HG03039 (cell line): ENCODE measurements around the gene AHCTF1.
"Not testable (repeated sequence)": the region's sequence is repeated elsewhere in the genome, so short reads cannot be mapped to it uniquely, and the experiment has no call there.

Experiments
- ATAC-seq: cut with Tn5 transposase; IDR thresholded peaks from one replicate; pipeline ENCODE4 v1.9.1; 2021; ENCODE audit warnings: mild to moderate bottlenecking, moderate library complexity; ENCODE audit not compliant: unreplicated experiment

The AHCTF1 gene

GRCh38 chr1:246837418-246838117 is 94.2 kb downstream of the AHCTF1 start:
- no peak for ATAC-seq

- no peak for ATAC-seq
Measured at GRCh38 chr1:246836209-246836966, 95.4 kb downstream of the AHCTF1 start.

- no peak for ATAC-seq
Measured at GRCh38 chr1:246831543-246831942, 100.2 kb downstream of the AHCTF1 start.

- no peak for ATAC-seq
Measured at GRCh38 chr1:246828818-246829217, 102.9 kb downstream of the AHCTF1 start.

GRCh38 chr1:246827396-246827795 is 104.4 kb downstream of the AHCTF1 start:
- no peak for ATAC-seq

- no peak for ATAC-seq
Measured at GRCh38 chr1:246825557-246826175, 106.1 kb downstream of the AHCTF1 start.

GRCh38 chr1:246824541-246824940 is 107.2 kb downstream of the AHCTF1 start:
- ATAC-seq = no peak

- not testable (repeated sequence) for ATAC-seq
Measured at GRCh38 chr1:246822154-246822553, 109.6 kb downstream of the AHCTF1 start.

- ATAC-seq = no peak
Measured at GRCh38 chr1:246820666-246821065, 111.1 kb downstream of the AHCTF1 start.

- not testable (repeated sequence) for ATAC-seq
Measured at GRCh38 chr1:246817778-246818177, 114.0 kb downstream of the AHCTF1 start.

- ATAC-seq = no peak
Measured at GRCh38 chr1:246815693-246816270, 116.0 kb downstream of the AHCTF1 start.

GRCh38 chr1:246814890-246815289 is 116.9 kb downstream of the AHCTF1 start:
- ATAC-seq = no peak

- not testable (repeated sequence) for ATAC-seq
Measured at GRCh38 chr1:246813325-246813724, 118.4 kb downstream of the AHCTF1 start.

- no peak for ATAC-seq
Measured at GRCh38 chr1:246811985-246812384, 119.8 kb downstream of the AHCTF1 start.

GRCh38 chr1:246809473-246809872 is 122.3 kb downstream of the AHCTF1 start:
- ATAC-seq = no peak

GRCh38 chr1:246805135-246805716 is 126.5 kb downstream of the AHCTF1 start:
- ATAC-seq = no peak

- ATAC-seq = no peak
Measured at GRCh38 chr1:246803883-246804282, 127.9 kb downstream of the AHCTF1 start.

GRCh38 chr1:246803373-246803772 is 128.4 kb downstream of the AHCTF1 start:
- no peak for ATAC-seq

GRCh38 chr1:246801241-246802020 is 130.3 kb downstream of the AHCTF1 start:
- no peak for ATAC-seq

GRCh38 chr1:246800756-246801155 is 131.0 kb downstream of the AHCTF1 start:
- no peak for ATAC-seq
